Measurements from ENCODE around the gene ROBO2.
"Not testable (repeated sequence)": the region's sequence is repeated elsewhere in the genome, so short reads cannot be mapped to it uniquely, and the experiment has no call there.

Gene ROBO2

GRCh38 chr3:77376511-77376910, 336.6 kb downstream of the ROBO2 start:
- H3K27me3 ChIP-seq (ENCODE audit: control insufficient read depth, insufficient read depth, low read length) = no peaks in the 10 kb centered on the region
- H3K27ac ChIP-seq (ENCODE audit: low read depth, low read length) = no peak overlapping the region
- H3K4me1 ChIP-seq (ENCODE audit: control insufficient read depth, insufficient read depth, low read length) = no peaks in the 10 kb centered on the region
- H3K36me3 ChIP-seq (ENCODE audit: control insufficient read depth, insufficient read depth, low read length) = no peaks in the 10 kb centered on the region
- H3K9ac ChIP-seq (ENCODE audit: low read length) = no peak overlapping the region
- no peak overlapping the region for H3K4me3 ChIP-seq (ENCODE audit: low read length)

GRCh38 chr3:77377717-77378116, 337.8 kb downstream of the ROBO2 start:
- H3K9ac ChIP-seq (ENCODE audit: low read length) = no peak overlapping the region
- no peak overlapping the region for H3K4me3 ChIP-seq (ENCODE audit: low read length)
- H3K36me3 ChIP-seq (ENCODE audit: control insufficient read depth, insufficient read depth, low read length) = no peaks in the 10 kb centered on the region
- H3K27ac ChIP-seq (ENCODE audit: low read depth, low read length) = no peak overlapping the region
- H3K4me1 ChIP-seq (ENCODE audit: control insufficient read depth, insufficient read depth, low read length) = no peaks in the 10 kb centered on the region
- no peaks in the 10 kb centered on the region for H3K27me3 ChIP-seq (ENCODE audit: control insufficient read depth, insufficient read depth, low read length)

GRCh38 chr3:77380136-77380535, 340.2 kb downstream of the ROBO2 start:
- no peak overlapping the region for H3K9ac ChIP-seq (ENCODE audit: low read length)
- H3K4me3 ChIP-seq (ENCODE audit: low read length) = no peak overlapping the region
- no peak overlapping the region for H3K27ac ChIP-seq (ENCODE audit: low read depth, low read length)
- no peaks in the 10 kb centered on the region for H3K27me3 ChIP-seq (ENCODE audit: control insufficient read depth, insufficient read depth, low read length)
- H3K4me1 ChIP-seq (ENCODE audit: control insufficient read depth, insufficient read depth, low read length) = no peaks in the 10 kb centered on the region
- H3K36me3 ChIP-seq (ENCODE audit: control insufficient read depth, insufficient read depth, low read length) = no peaks in the 10 kb centered on the region

GRCh38 chr3:77381431-77381830, 341.5 kb downstream of the ROBO2 start:
- Histone ChIP-seq H3K27me3 (ENCODE audit: control insufficient read depth, insufficient read depth, low read length) (no peaks in the 10 kb centered on the region), H3K9ac (ENCODE audit: low read length) (no peak overlapping the region), H3K27ac (ENCODE audit: low read depth, low read length) (no peak overlapping the region)

GRCh38 chr3:77392181-77392580, 352.3 kb downstream of the ROBO2 start:
- H3K36me3 ChIP-seq (ENCODE audit: control insufficient read depth, insufficient read depth, low read length) = no peaks in the 10 kb centered on the region
- H3K27ac ChIP-seq (ENCODE audit: low read depth, low read length) = no peak overlapping the region
- H3K27me3 ChIP-seq (ENCODE audit: control insufficient read depth, insufficient read depth, low read length) = no peaks in the 10 kb centered on the region
- H3K4me3 ChIP-seq (ENCODE audit: low read length) = no peak overlapping the region
- no peaks in the 10 kb centered on the region for H3K4me1 ChIP-seq (ENCODE audit: control insufficient read depth, insufficient read depth, low read length)
- H3K9ac ChIP-seq (ENCODE audit: low read length) = no peak overlapping the region

More at GRCh38 chr3:77381431-77381830, 341.5 kb downstream of the ROBO2 start:
- H3K36me3 ChIP-seq (ENCODE audit: control insufficient read depth, insufficient read depth, low read length) = no peaks in the 10 kb centered on the region
- H3K4me3 ChIP-seq (ENCODE audit: low read length) = no peak overlapping the region
- no peaks in the 10 kb centered on the region for H3K4me1 ChIP-seq (ENCODE audit: control insufficient read depth, insufficient read depth, low read length)

- no peaks in the 10 kb centered on the region for H3K36me3 ChIP-seq (ENCODE audit: control insufficient read depth, insufficient read depth, low read length)
- H3K4me3 ChIP-seq (ENCODE audit: low read length) = no peak overlapping the region
- H3K9ac ChIP-seq (ENCODE audit: low read length) = no peak overlapping the region
- no peaks in the 10 kb centered on the region for H3K27me3 ChIP-seq (ENCODE audit: control insufficient read depth, insufficient read depth, low read length)
- no peak overlapping the region for H3K27ac ChIP-seq (ENCODE audit: low read depth, low read length)
- no peaks in the 10 kb centered on the region for H3K4me1 ChIP-seq (ENCODE audit: control insufficient read depth, insufficient read depth, low read length)
Observed at GRCh38 chr3:77394046-77394445, 354.1 kb downstream of the ROBO2 start.

- H3K9ac ChIP-seq (ENCODE audit: low read length) = no peak overlapping the region
- no peak overlapping the region for H3K4me3 ChIP-seq (ENCODE audit: low read length)
- H3K4me1 ChIP-seq (ENCODE audit: control insufficient read depth, insufficient read depth, low read length) = no peaks in the 10 kb centered on the region
- no peaks in the 10 kb centered on the region for H3K36me3 ChIP-seq (ENCODE audit: control insufficient read depth, insufficient read depth, low read length)
- H3K27me3 ChIP-seq (ENCODE audit: control insufficient read depth, insufficient read depth, low read length) = no peaks in the 10 kb centered on the region
- no peak overlapping the region for H3K27ac ChIP-seq (ENCODE audit: low read depth, low read length)
Observed at GRCh38 chr3:77404871-77405270, 365.0 kb downstream of the ROBO2 start.

- H3K9ac ChIP-seq (ENCODE audit: low read length) = no peak overlapping the region
- no peaks in the 10 kb centered on the region for H3K36me3 ChIP-seq (ENCODE audit: control insufficient read depth, insufficient read depth, low read length)
- no peaks in the 10 kb centered on the region for H3K27me3 ChIP-seq (ENCODE audit: control insufficient read depth, insufficient read depth, low read length)
- H3K4me3 ChIP-seq (ENCODE audit: low read length) = no peak overlapping the region
- H3K27ac ChIP-seq (ENCODE audit: low read depth, low read length) = no peak overlapping the region
- H3K4me1 ChIP-seq (ENCODE audit: control insufficient read depth, insufficient read depth, low read length) = no peaks in the 10 kb centered on the region
Observed at GRCh38 chr3:77407441-77407840, 367.5 kb downstream of the ROBO2 start.

GRCh38 chr3:77410334-77410733, 370.4 kb downstream of the ROBO2 start:
- H3K9ac ChIP-seq (ENCODE audit: low read length); H3K36me3 ChIP-seq (ENCODE audit: control insufficient read depth, insufficient read depth, low read length); H3K4me3 ChIP-seq (ENCODE audit: low read length); H3K4me1 ChIP-seq (ENCODE audit: control insufficient read depth, insufficient read depth, low read length); H3K27me3 ChIP-seq (ENCODE audit: control insufficient read depth, insufficient read depth, low read length); H3K27ac ChIP-seq (ENCODE audit: low read depth, low read length): not testable (repeated sequence)

- no peak overlapping the region for H3K4me3 ChIP-seq (ENCODE audit: low read length)
- no peaks in the 10 kb centered on the region for H3K4me1 ChIP-seq (ENCODE audit: control insufficient read depth, insufficient read depth, low read length)
- H3K9ac ChIP-seq (ENCODE audit: low read length) = no peak overlapping the region
- H3K36me3 ChIP-seq (ENCODE audit: control insufficient read depth, insufficient read depth, low read length) = no peaks in the 10 kb centered on the region
- H3K27ac ChIP-seq (ENCODE audit: low read depth, low read length) = no peak overlapping the region
- no peaks in the 10 kb centered on the region for H3K27me3 ChIP-seq (ENCODE audit: control insufficient read depth, insufficient read depth, low read length)
Observed at GRCh38 chr3:77411334-77411733, 371.4 kb downstream of the ROBO2 start.

GRCh38 chr3:77412021-77412438, 372.1 kb downstream of the ROBO2 start:
- H3K4me3 ChIP-seq (ENCODE audit: low read length) = no peak overlapping the region

GRCh38 chr3:77412584-77412983, 372.7 kb downstream of the ROBO2 start:
- H3K27me3 ChIP-seq (ENCODE audit: control insufficient read depth, insufficient read depth, low read length) = no peaks in the 10 kb centered on the region
- H3K36me3 ChIP-seq (ENCODE audit: control insufficient read depth, insufficient read depth, low read length) = no peaks in the 10 kb centered on the region
- H3K9ac ChIP-seq (ENCODE audit: low read length) = no peak overlapping the region
- no peak overlapping the region for H3K4me3 ChIP-seq (ENCODE audit: low read length)
- H3K27ac ChIP-seq (ENCODE audit: low read depth, low read length) = no peak overlapping the region
- H3K4me1 ChIP-seq (ENCODE audit: control insufficient read depth, insufficient read depth, low read length) = no peaks in the 10 kb centered on the region

More at GRCh38 chr3:77412021-77412438, 372.1 kb downstream of the ROBO2 start:
- H3K9ac ChIP-seq (ENCODE audit: low read length) = no peak overlapping the region
- no peaks in the 10 kb centered on the region for H3K27me3 ChIP-seq (ENCODE audit: control insufficient read depth, insufficient read depth, low read length)
- no peaks in the 10 kb centered on the region for H3K36me3 ChIP-seq (ENCODE audit: control insufficient read depth, insufficient read depth, low read length)
- H3K27ac ChIP-seq (ENCODE audit: low read depth, low read length) = no peak overlapping the region
- H3K4me1 ChIP-seq (ENCODE audit: control insufficient read depth, insufficient read depth, low read length) = no peaks in the 10 kb centered on the region

- H3K27ac ChIP-seq (ENCODE audit: low read depth, low read length) = no peak overlapping the region
- no peak overlapping the region for H3K4me3 ChIP-seq (ENCODE audit: low read length)
Observed at GRCh38 chr3:77414881-77415280, 375.0 kb downstream of the ROBO2 start.

More at GRCh38 chr3:77414881-77415280, 375.0 kb downstream of the ROBO2 start:
- no peaks in the 10 kb centered on the region for H3K27me3 ChIP-seq (ENCODE audit: control insufficient read depth, insufficient read depth, low read length)
- no peak overlapping the region for H3K9ac ChIP-seq (ENCODE audit: low read length)
- no peaks in the 10 kb centered on the region for H3K36me3 ChIP-seq (ENCODE audit: control insufficient read depth, insufficient read depth, low read length)
- no peaks in the 10 kb centered on the region for H3K4me1 ChIP-seq (ENCODE audit: control insufficient read depth, insufficient read depth, low read length)
